IMR-90 (cell line): ENCODE data around the gene SIRPD. TPM values are rescaled to one million over a fixed set of nuclear protein-coding genes. Genes with fewer than 3 reads are reported as not detected.

Experiments used
- ATAC-seq: fragments of 200-7000 bp; cut with Tn5 transposase; 2 replicates; pipeline ENCODE4 v1.9.1; 2020; ENCODE audit warnings: low read depth, mild to moderate bottlenecking, moderate library complexity
- BruUV-seq: library from RNA; stranded (reverse); fragments of 400-500 nt; replicated peaks from 2 replicates; lab custom pipeline; 2021; lab: Mats Ljungman, UMichigan
- CTCF ChIA-PET: fragments of 300-600 bp; formaldehyde crosslinking; extraction: SDS; loops from one replicate; lab custom pipeline; 2021; ENCODE audit warnings: antibody characterized with exemption; lab: Yijun Ruan, JAX
- POLR2A ChIA-PET: fragments of 300-600 bp; sonication (Branson Sonifier 250); formaldehyde crosslinking; loops from one replicate; lab custom pipeline; 2022; ENCODE audit warnings: antibody characterized with exemption; ENCODE audit not compliant: unreplicated experiment; lab: Charles Lee
- DNase-seq: peaks from one replicate; pipeline ENCODE4 v3.0.0; 2013
- H2AFZ ChIP-seq: replicated peaks from 2 replicates; pipeline ENCODE3; 2013; ENCODE audit warnings: low read length, mild to moderate bottlenecking; ENCODE audit not compliant: poor library complexity
- H2AK5ac ChIP-seq: 2 replicates; pipeline ENCODE4 v1.6.1; 2013; ENCODE audit warnings: low read depth, low read length, inconsistent platforms
- H2AK9ac ChIP-seq: replicated peaks from 2 replicates; pipeline ENCODE3; 2013; ENCODE audit warnings: mild to moderate bottlenecking, low read depth, low read length, moderate library complexity; ENCODE audit not compliant: poor library complexity
- H2BK120ac ChIP-seq: 2 replicates; pipeline ENCODE4 v1.6.1; 2013; ENCODE audit warnings: low read depth, low read length, inconsistent platforms
- H2BK15ac ChIP-seq: 3 replicates; pipeline ENCODE4 v1.6.1; 2013; ENCODE audit warnings: low read depth, low read length, inconsistent platforms
- H2BK20ac ChIP-seq: 2 replicates; pipeline ENCODE4 v1.6.1; 2013; ENCODE audit warnings: low read depth, mild to moderate bottlenecking, inconsistent platforms, low read length, moderate library complexity
- H2BK5ac ChIP-seq: 2 replicates; pipeline ENCODE4 v1.6.1; 2013; ENCODE audit warnings: mild to moderate bottlenecking, low read depth, low read length, inconsistent platforms; ENCODE audit not compliant: poor library complexity, severe bottlenecking
- H3K14ac ChIP-seq: replicated peaks from 2 replicates; pipeline ENCODE4 v1.6.1; 2013; ENCODE audit warnings: low read depth, low read length, inconsistent platforms
- H3K18ac ChIP-seq: 2 replicates; pipeline ENCODE4 v1.6.1; 2013; ENCODE audit warnings: low read depth, low read length, control low read depth
- H3K23ac ChIP-seq: 2 replicates; pipeline ENCODE4 v1.6.1; 2013; ENCODE audit warnings: low read depth, low read length, inconsistent platforms
- H3K27ac ChIP-seq: 2 replicates; pipeline ENCODE4 v1.5.1; 2013; ENCODE audit warnings: mild to moderate bottlenecking, control low read depth, low read length; ENCODE audit not compliant: insufficient read depth
- H3K27me3 ChIP-seq: 2 replicates; pipeline ENCODE4 v1.6.1; 2013; ENCODE audit warnings: low read length; ENCODE audit not compliant: control insufficient read depth, insufficient read depth
- H3K36me3 ChIP-seq: 2 replicates; pipeline ENCODE4 v1.6.1; 2013; ENCODE audit warnings: low read length, mixed read lengths; ENCODE audit not compliant: control insufficient read depth, insufficient read depth
- H3K4ac ChIP-seq: 2 replicates; pipeline ENCODE4 v1.6.1; 2013; ENCODE audit warnings: low read depth, low read length, inconsistent platforms
- H3K4me1 ChIP-seq: 2 replicates; pipeline ENCODE4 v1.6.1; 2013; ENCODE audit warnings: low read length, mixed read lengths; ENCODE audit not compliant: control insufficient read depth, insufficient read depth
- H3K4me2 ChIP-seq: 2 replicates; pipeline ENCODE4 v1.6.1; 2013; ENCODE audit warnings: low read depth, mild to moderate bottlenecking, control low read depth, low read length, moderate library complexity
- H3K4me3 ChIP-seq: 2 replicates; pipeline ENCODE4 v1.5.1; 2013; ENCODE audit warnings: low read depth, mild to moderate bottlenecking, control low read depth, low read length, moderate library complexity; ENCODE audit not compliant: insufficient read depth
- H3K56ac ChIP-seq: 2 replicates; pipeline ENCODE4 v1.6.1; 2013; ENCODE audit warnings: low read length, inconsistent platforms; ENCODE audit not compliant: insufficient read depth; ENCODE audit errors: extremely low read depth
- H3K79me1 ChIP-seq, 2 experiments: 2 replicates each; pipeline ENCODE4 v1.6.1; 2013; ENCODE audit warnings: low read length in 2 of 2, inconsistent platforms in 1 of 2, low read depth in 1 of 2
- H3K9ac ChIP-seq: 2 replicates; pipeline ENCODE4 v1.6.1; 2013; ENCODE audit warnings: low read depth, low read length, control low read depth
- H3K9me1 ChIP-seq: 2 replicates; pipeline ENCODE4 v1.6.1; 2013; ENCODE audit warnings: low read length, inconsistent platforms; ENCODE audit not compliant: insufficient read depth
- H3K9me3 ChIP-seq: 2 replicates; pipeline ENCODE4 v1.6.1; 2013; ENCODE audit warnings: low read length; ENCODE audit not compliant: control insufficient read depth, insufficient read depth
- H4K20me1 ChIP-seq: 2 replicates; pipeline ENCODE4 v1.6.1; 2013; ENCODE audit warnings: low read length, inconsistent platforms; ENCODE audit not compliant: insufficient read depth
- H4K5ac ChIP-seq: 2 replicates; pipeline ENCODE4 v1.6.1; 2013; ENCODE audit warnings: mild to moderate bottlenecking, low read depth, low read length, control low read depth
- H4K8ac ChIP-seq, 2 experiments: 2 replicates each; pipeline ENCODE4 v1.6.1; 2013; ENCODE audit warnings: low read depth in 2 of 2, low read length in 2 of 2, control low read depth in 1 of 2, inconsistent platforms in 1 of 2
- H4K91ac ChIP-seq: 2 replicates; pipeline ENCODE4 v1.6.1; 2013; ENCODE audit warnings: low read depth, low read length, inconsistent platforms; ENCODE audit not compliant: insufficient read depth
- BHLHE40 ChIP-seq: fragments of 150-350 bp; IDR thresholded peaks from 2 replicates; pipeline ENCODE4 v1.6.1; 2016; ENCODE audit warnings: mild to moderate bottlenecking, low read depth, low read length
- CEBPB ChIP-seq: IDR thresholded peaks from 2 replicates; pipeline ENCODE4 v1.6.1; 2012; ENCODE audit warnings: low read depth, low read length, improper control_type of control experiment
- CHD1 ChIP-seq: IDR thresholded peaks from 2 replicates; pipeline ENCODE4 v1.6.1; 2012; ENCODE audit warnings: low read depth, low read length, improper control_type of control experiment
- CTCF ChIP-seq: conservative IDR thresholded peaks from 2 replicates; pipeline ENCODE4 v1.5.1; 2012; ENCODE audit warnings: mild to moderate bottlenecking, low read depth, low read length, improper control_type of control experiment
- MXI1 ChIP-seq: IDR thresholded peaks from 2 replicates; pipeline ENCODE4 v1.6.1; 2012; ENCODE audit warnings: low read depth, mild to moderate bottlenecking, low read length, moderate library complexity, borderline replicate concordance
- POLR2A ChIP-seq: IDR thresholded peaks from 2 replicates; pipeline ENCODE4 v1.6.1; 2012; ENCODE audit warnings: mild to moderate bottlenecking, low read depth, low read length
- RAD21 ChIP-seq: IDR thresholded peaks from 2 replicates; pipeline ENCODE4 v1.6.1; 2012; ENCODE audit warnings: low read length, improper control_type of control experiment
- RCOR1 ChIP-seq: IDR thresholded peaks from 2 replicates; pipeline ENCODE4 v1.6.1; 2012; ENCODE audit warnings: mild to moderate bottlenecking, low read length, improper control_type of control experiment; ENCODE audit not compliant: insufficient replicate concordance
- SMC3 ChIP-seq: fragments of 150-350 bp; IDR thresholded peaks from 2 replicates; pipeline ENCODE4 v1.6.1; 2016; ENCODE audit warnings: low read depth, mild to moderate bottlenecking, antibody characterized with exemption, low read length, moderate library complexity
- USF2 ChIP-seq: fragments of 150-350 bp; IDR thresholded peaks from 2 replicates; pipeline ENCODE4 v1.6.1; 2017; ENCODE audit warnings: mild to moderate bottlenecking, antibody characterized with exemption, low read length, low read depth
- whole genome bisulfite sequencing, 2 experiments: methylation state at CpG; one replicate each; pipeline versions ENCODE4 v1.1.5 to v1.1.7; 2013; ENCODE audit warnings: missing lambda C conversion rate in 2 of 2; ENCODE audit not compliant: insufficient read length in 1 of 2; ENCODE audit errors: extremely low coverage in 2 of 2; 5-methylcytosine and 5-hydroxymethylcytosine counted together
- dilution Hi-C: fragments of 300-500 bp; cut with HindIII; formaldehyde crosslinking; loops from one replicate; pipeline ENCODE4 v1.14.3; 2018; ENCODE audit warnings: low sequenced_read_pairs; ENCODE audit not compliant: unreplicated experiment
- in situ Hi-C: fragments of 300-500 bp; cut with MboI; formaldehyde crosslinking; loops from 3 replicates; pipeline ENCODE4 v1.14.3; 2019; ENCODE audit warnings: low sequenced_read_pairs, inconsistent platforms, mixed read lengths
- intact Hi-C: fragments of 100-400 bp; cut with micrococcal nuclease; formaldehyde crosslinking; loops from 2 replicates; pipeline ENCODE4 v1.10.0; 2022
- polyA plus RNA-seq, 3 experiments: library from polyadenylated mRNA; depleted of rRNA; stranded (reverse); fragments of >200 nt; gene quantifications; 2 replicates each; pipeline ENCODE4 v1.2.3, GENCODE V29; 2012; ENCODE audit warnings: low replicate concordance in 1 of 3
- total RNA-seq: library from RNA; depleted of rRNA; stranded (reverse); fragments of >200 nt; gene quantifications from 2 replicates; pipeline ENCODE4 v1.2.3, GENCODE V29; 2012

Gene SIRPD
- total and polyA plus RNA-seq, 2 of the 4 experiments (the other 2 are of a cell fraction) = not detected

- Histone ChIP-seq H4K8ac (no peak overlapping the region), H3K27me3 (peaks cover 3% of the 10 kb centered on the region; the same call in 1 of the 2 replicates), H3K4me3 (no peak overlapping the region), H3K9me3 (no peaks in the 10 kb centered on the region), H2BK15ac (no peak overlapping the region), H4K20me1 (no peaks in the 10 kb centered on the region), H3K4me2 (no peak overlapping the region), H3K9me1 (no peaks in the 10 kb centered on the region), H2AFZ (no peak overlapping the region), H3K4ac (no peak overlapping the region), H3K27ac (no peak overlapping the region), H3K36me3 (no peaks in the 10 kb centered on the region), H2BK20ac (no peak overlapping the region), H2BK5ac (no peak overlapping the region), H3K56ac (no peak overlapping the region), H3K4me1 (no peaks in the 10 kb centered on the region), H3K9ac (no peak overlapping the region), H2AK9ac (no peak overlapping the region), H3K79me1 (no peaks in the 10 kb centered on the region), H3K23ac (no peak overlapping the region), H3K14ac (no peak overlapping the region), H3K18ac (no peak overlapping the region), H2AK5ac (no peak overlapping the region), H2BK120ac (no peak overlapping the region), H4K91ac (no peak overlapping the region), H4K5ac (no peak overlapping the region)
- dilution Hi-C loops (no loop called here), in situ Hi-C loops (no loop called here), intact Hi-C loops (no loop called here)
- ATAC-seq = no peak
- POLR2A ChIA-PET = no interaction called here
- TF ChIP-seq CEBPB (no peak), RCOR1 (no peak), SMC3 (no peak), CHD1 (no peak), RAD21 (no peak), BHLHE40 (no peak), USF2 (no peak), POLR2A (no peak), MXI1 (no peak), CTCF (no peak)
- DNase-seq = no peak
- CTCF ChIA-PET = no interaction called here
- WGBS, 2 experiments = no CpG with 5 or more reads among the region's 5 CpGs
- BruUV-seq = no TSS peak
These were observed 23.0 kb downstream of the SIRPD start for GRCh38 chr20:1534526-1534925.
